Lung (tissue), 12 donors: ENCODE results near the gene SDK1. TPM values are rescaled to one million over a fixed set of nuclear protein-coding genes. Genes with fewer than 3 reads are reported as not detected.
A peak's percentile ranks its signal among the peaks of the same experiment; 100 is the strongest.

Source experiments
- ATAC-seq: fragments of 200-7000 bp; cut with Tn5 transposase; one replicate; pipeline ENCODE4 v1.9.1; 2020; ENCODE audit warnings: moderate number of reproducible peaks; ENCODE audit not compliant: insufficient read depth, low FRiP score
- DNase-seq, 3 donors: peaks; one replicate each; pipeline ENCODE4 v3.0.0-alpha.2; 2013 to 2017
- H3K27ac ChIP-seq, 2 donors: one replicate each; pipeline ENCODE4 v1.5.1; 2013; ENCODE audit warnings: mild to moderate bottlenecking in 2 of 2, moderate library complexity in 2 of 2, control low read depth in 1 of 2, inconsistent platforms in 1 of 2, low read depth in 1 of 2, low read length in 1 of 2
- H3K27me3 ChIP-seq, 3 donors: one replicate each; pipeline ENCODE4 v1.5.1; 2013; ENCODE audit warnings: low read length in 2 of 3; ENCODE audit not compliant: control insufficient read depth in 3 of 3, insufficient read depth in 3 of 3
- H3K36me3 ChIP-seq, 4 donors: one replicate each; pipeline ENCODE4 v1.5.1; 2013; ENCODE audit warnings: low read length in 4 of 4, mild to moderate bottlenecking in 1 of 4, moderate library complexity in 1 of 4; ENCODE audit not compliant: control insufficient read depth in 4 of 4, insufficient read depth in 4 of 4
- H3K4me1 ChIP-seq, 5 donors: one replicate each; pipeline ENCODE4 v1.5.1; 2013; ENCODE audit warnings: low read length in 5 of 5, mild to moderate bottlenecking in 2 of 5, moderate library complexity in 1 of 5; ENCODE audit not compliant: control insufficient read depth in 5 of 5, insufficient read depth in 5 of 5
- H3K4me3 ChIP-seq: one replicate; pipeline ENCODE4 v1.5.1; 2013; ENCODE audit warnings: mild to moderate bottlenecking, control low read depth, moderate library complexity
- H3K9ac ChIP-seq, 2 donors: one replicate each; pipeline ENCODE4 v1.5.1; 2013; ENCODE audit warnings: low read length in 2 of 2, control low read depth in 1 of 2; ENCODE audit not compliant: insufficient read depth in 1 of 2
- H3K9me3 ChIP-seq, 4 donors: one replicate each; pipeline ENCODE4 v1.5.1; 2013; ENCODE audit warnings: low read length in 3 of 4, mild to moderate bottlenecking in 1 of 4, moderate library complexity in 1 of 4; ENCODE audit not compliant: control insufficient read depth in 4 of 4, insufficient read depth in 3 of 4
- WGBS, 2 donors: extraction: QIAGEN DNeasy Blood & Tissue Kit; methylation state at CpG; one replicate each; pipeline ENCODE4 v1.1.7; 2013; 5-methylcytosine and 5-hydroxymethylcytosine counted together
- polyA plus RNA-seq, 2 donors: library from polyadenylated mRNA; stranded (reverse); fragments of 200-250 nt; gene quantifications; one replicate each; pipeline ENCODE4 v1.2.1, GENCODE V29; 2013
- total RNA-seq, 2 donors: library from RNA; depleted of rRNA in 1 of 2; stranded (reverse); fragments of >200 nt in 1 of 2; gene quantifications; one replicate each; pipeline ENCODE4 v1.2.1, GENCODE V29; 2014 to 2021
- TF ChIP-seq, protein P1 (sequence below): IDR thresholded peaks from 2 replicates; pipeline ENCODE4 v1.5.1; 2012; ENCODE audit warnings: mild to moderate bottlenecking; ENCODE audit errors: control extremely low read depth, extremely low read depth
- donor health status: control.
- donor health status: control.
- donor health status: Bipolar disorder and iron deficiency.
- donor health status: healthy.
- donor health status: DM: yes; HTN: yes; CAD: no.

The SDK1 gene
- total and polyA plus RNA-seq, 4 donors = 3.7 to 30.1 (median 12.7) TPM

DNA sequence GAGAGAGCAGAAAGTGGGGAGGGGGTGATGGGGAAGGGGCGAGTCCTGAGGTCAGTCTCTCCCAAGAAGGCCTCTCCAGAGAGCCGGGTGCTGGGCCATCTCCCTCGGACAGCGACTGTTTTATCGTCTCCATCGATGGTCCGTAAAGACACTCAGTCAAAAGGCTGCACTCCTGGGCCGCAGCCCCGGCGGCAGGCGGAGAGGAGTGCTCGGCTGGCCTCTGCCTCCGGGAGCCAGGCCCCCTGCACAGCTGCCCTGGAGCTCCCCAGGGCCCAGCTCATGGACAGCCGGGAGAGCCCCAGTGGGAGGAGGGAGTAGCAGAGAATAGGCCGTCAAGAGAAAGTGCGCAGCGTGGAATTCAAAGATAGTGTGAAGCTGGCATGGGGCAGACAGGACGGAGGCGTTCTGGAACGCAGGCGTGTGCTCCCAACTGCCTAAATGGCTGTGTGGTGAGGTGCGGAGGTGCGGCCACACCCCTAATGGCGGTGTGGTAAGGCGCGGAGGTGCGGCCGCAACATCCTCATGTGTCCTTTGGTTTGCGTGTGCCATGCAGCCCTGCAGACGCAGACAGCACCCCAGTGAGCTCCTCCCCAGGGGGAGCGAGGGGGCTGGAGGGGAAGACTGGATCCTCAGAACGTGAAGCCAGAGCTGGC, 903.6 kb downstream of the SDK1 start:
- Histone ChIP-seq H3K36me3 (peaks cover 0 to 4% (median 0%) of the 10 kb centered on the region in 4 donors), H3K9ac (no peak overlapping the region), H3K27ac (no peak overlapping the region), H3K4me1 (peaks cover 0 to 8% (median 0%) of the 10 kb centered on the region in 5 donors), H3K27me3 (no peaks in the 10 kb centered on the region), H3K4me3 (no peak overlapping the region), H3K9me3 (peaks cover 0 to 7% (median 2%) of the 10 kb centered on the region in 4 donors)
- TF ChIP-seq, protein P1, sequence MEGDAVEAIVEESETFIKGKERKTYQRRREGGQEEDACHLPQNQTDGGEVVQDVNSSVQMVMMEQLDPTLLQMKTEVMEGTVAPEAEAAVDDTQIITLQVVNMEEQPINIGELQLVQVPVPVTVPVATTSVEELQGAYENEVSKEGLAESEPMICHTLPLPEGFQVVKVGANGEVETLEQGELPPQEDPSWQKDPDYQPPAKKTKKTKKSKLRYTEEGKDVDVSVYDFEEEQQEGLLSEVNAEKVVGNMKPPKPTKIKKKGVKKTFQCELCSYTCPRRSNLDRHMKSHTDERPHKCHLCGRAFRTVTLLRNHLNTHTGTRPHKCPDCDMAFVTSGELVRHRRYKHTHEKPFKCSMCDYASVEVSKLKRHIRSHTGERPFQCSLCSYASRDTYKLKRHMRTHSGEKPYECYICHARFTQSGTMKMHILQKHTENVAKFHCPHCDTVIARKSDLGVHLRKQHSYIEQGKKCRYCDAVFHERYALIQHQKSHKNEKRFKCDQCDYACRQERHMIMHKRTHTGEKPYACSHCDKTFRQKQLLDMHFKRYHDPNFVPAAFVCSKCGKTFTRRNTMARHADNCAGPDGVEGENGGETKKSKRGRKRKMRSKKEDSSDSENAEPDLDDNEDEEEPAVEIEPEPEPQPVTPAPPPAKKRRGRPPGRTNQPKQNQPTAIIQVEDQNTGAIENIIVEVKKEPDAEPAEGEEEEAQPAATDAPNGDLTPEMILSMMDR = no peak
- DNase-seq = no peak
- 50 to 55% methylated on average over 32 of the region's 32 CpGs for WGBS, 2 donors
- ATAC-seq = peak; percentile 58

DNA sequence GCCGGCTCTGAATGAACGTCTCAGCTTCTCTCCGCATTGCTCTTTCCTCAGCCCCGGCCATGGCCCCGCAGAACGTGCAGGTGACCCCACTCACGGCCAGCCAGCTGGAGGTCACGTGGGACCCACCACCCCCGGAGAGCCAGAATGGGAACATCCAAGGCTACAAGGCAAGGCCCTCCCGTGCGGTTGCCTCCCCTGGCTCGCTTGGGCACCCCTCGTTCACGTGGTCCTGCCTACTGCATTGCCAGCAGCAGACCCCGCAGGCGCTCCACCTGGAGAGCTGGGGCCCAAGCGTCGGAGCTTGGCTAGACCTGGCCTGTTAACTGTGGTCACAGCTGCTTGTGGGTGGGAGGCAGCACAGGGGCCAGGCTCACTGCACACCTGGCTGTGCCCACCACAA, 904.8 kb downstream of the SDK1 start:
- H3K9me3 ChIP-seq = peaks cover 0 to 2% (median 0%) of the 10 kb centered on the region in 4 donors
- H3K27me3 ChIP-seq = no peaks in the 10 kb centered on the region
- ATAC-seq (no peak), DNase-seq (no peak)
- TF ChIP-seq, protein P1 = no peak
- whole genome bisulfite sequencing, 2 donors = 97% methylated on average over 18 of the region's 18 CpGs
- H3K9ac ChIP-seq = no peak overlapping the region
- no peak overlapping the region for H3K27ac ChIP-seq
- peaks cover 0 to 7% (median 3%) of the 10 kb centered on the region in 4 donors for H3K36me3 ChIP-seq
- H3K4me3 ChIP-seq = no peak overlapping the region
- H3K4me1 ChIP-seq = peaks cover 0 to 8% (median 0%) of the 10 kb centered on the region in 5 donors

DNA sequence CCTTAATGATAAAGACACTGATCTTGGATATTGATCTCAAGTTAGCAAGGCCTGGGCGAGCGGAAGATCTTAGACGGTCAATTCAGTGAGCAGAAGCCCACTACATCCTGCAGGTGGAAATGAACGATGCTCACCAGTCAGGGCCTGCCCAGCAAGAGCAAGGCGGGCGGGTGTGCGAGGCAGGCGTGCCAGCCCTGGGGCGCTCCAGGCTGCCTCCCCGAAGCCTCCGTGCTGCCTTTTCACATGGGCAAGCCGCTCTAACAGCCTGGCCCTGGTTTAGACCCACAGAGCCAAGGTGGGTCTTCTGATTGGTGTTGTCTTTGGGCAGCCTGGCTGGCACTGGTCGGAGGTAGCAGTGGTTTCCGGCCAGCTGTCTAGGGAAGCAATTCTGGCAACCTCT, 906.0 kb downstream of the SDK1 start:
- WGBS, 2 donors = 95 to 97% methylated on average over 14 of the region's 14 CpGs
- Histone ChIP-seq H3K27me3 (no peaks in the 10 kb centered on the region), H3K27ac (no peak overlapping the region), H3K9me3 (peaks cover 0 to 2% (median 0%) of the 10 kb centered on the region in 4 donors), H3K4me1 (peaks cover 0 to 8% (median 0%) of the 10 kb centered on the region in 5 donors), H3K36me3 (peaks cover 0 to 10% (median 3%) of the 10 kb centered on the region in 4 donors), H3K4me3 (no peak overlapping the region), H3K9ac (no peak overlapping the region)
- ATAC-seq = no peak
- no peak for DNase-seq
- TF ChIP-seq, protein P1 = no peak
